ENCODE measurements around the gene BMP7.
"Not testable (repeated sequence)": the region's sequence is repeated elsewhere in the genome, so short reads cannot be mapped to it uniquely, and the experiment has no call there.

The BMP7 gene

DNA sequence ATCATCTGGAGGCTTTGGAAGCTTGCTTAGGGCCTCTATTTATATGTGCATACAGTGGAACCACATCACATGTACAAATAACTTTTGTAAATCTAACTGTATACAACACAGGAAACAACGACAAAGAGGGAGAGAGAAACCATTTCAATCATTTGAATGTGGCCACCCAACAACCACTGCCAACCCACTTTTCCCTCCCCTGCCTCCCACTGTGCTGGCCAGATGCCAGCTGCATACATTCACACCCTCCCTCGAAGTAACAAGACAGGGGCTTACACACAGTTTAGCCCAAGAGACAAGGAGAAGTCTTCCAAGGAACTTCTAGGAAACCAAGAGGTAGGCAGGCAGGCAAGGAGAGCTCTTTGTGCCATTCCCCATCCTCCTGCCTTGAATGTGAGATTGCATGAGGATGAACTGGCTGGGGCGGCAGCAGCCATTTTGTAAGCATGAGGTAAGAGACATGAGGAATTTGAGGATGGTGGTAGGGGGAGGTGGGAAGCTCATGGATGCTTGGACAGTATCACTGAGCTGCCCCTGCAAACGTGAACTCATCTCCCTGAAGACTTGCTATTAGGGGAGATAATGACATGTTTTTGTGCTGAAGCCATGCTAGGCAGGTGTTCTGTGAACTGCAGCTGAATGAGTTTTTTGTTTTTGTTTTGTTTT lies 18.2 kb downstream of the BMP7 start:
- no peak for DNase-seq

DNA sequence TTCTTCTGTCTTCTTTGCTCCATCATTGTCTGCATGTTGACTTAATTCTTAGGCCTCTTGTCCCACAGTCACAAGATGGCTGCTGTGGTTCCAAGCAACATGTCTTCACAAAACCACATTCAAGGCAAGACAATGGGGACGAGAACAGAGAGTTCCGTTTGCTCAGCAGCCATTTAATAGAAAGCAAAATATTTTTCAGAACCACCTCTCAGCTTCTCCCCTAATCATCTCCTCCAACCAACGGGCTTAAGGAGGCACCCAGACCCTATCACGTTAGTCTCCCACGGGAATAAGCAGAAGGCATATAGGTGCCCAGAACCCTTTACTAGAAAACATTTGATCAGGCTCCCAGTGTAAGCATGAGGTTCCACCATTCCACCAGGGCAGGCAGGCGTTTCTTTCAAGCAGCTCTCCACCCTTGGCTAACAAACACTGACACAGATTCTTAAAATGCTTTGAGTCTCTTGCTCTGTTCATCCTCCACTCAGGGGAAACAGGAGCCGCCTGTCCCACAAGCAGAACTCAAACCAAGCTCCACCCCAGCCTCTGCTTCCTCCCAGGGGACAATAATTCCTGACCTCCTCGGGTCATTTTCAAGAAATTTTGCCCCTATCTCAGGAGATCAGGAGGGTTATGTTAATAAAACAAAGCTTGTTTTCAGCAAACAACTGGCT lies 19.0 kb downstream of the BMP7 start:
- DNase-seq: no peak

DNA sequence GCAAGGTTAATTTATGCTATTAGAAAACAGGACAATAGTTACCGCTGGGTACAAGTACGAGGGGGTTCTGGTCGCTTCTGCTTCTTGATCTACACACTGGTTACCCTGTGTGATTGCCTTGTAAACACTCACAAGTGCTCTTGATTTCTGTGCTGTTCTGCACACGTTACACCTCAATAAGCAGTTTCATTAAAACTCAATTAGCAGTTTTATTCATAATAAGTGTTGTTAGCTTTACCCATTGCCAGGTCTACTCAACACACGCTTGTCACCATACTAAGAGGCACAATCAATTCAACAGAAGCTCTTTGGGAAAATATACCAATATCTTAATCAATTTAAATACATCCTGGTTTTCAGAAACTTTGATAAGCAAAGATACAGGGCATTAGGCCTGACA lies 20.4 kb downstream of the BMP7 start:
- no peak for DNase-seq

DNA sequence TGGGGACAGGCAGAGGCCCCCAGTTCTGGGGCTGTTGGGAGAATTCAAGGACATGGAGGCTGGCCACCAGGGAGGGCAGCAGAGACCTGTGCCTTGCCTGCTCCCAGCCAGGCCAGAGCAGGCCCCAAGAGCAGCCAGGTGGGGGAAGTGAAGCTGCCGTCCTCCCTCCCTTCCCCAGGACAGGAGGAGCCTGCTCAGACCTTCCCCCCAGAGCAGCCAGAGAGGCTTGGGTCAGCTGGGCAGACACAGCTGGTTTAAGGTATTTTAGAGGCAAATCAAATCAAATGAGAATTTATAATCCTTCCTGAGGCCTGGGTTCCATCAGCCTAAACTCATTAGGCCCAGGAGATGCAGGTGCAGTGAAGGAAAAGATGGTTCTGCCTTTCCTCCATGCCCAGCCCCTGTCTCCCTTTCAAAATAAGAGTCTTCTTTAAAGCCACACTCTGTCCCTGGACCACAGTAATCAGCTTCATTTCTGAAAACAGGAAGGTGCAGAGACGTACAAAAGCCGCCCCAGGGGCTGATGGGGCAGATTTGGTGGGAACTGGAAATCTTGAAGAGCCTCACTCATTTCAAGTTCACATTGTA lies 21.7 kb downstream of the BMP7 start:
- DNase-seq: no peak

DNA sequence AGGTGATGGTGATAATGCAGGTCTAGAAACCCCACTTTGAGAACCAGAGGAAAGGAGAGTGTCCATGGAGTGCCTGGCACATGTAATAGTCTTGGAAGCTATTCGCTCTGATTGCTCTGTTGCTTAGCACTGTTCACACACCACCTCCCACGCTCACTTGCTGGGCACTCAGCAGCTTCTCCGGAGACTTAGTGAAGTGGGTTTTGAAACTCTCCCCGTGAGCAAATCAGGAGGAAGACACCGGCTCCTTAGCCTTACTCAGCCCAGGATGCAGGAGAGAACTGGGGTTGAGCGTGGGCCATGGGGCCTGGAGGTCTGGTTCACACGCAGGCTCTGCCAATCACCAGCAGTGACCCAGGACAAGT lies 22.2 kb downstream of the BMP7 start:
- no peak for DNase-seq

DNA sequence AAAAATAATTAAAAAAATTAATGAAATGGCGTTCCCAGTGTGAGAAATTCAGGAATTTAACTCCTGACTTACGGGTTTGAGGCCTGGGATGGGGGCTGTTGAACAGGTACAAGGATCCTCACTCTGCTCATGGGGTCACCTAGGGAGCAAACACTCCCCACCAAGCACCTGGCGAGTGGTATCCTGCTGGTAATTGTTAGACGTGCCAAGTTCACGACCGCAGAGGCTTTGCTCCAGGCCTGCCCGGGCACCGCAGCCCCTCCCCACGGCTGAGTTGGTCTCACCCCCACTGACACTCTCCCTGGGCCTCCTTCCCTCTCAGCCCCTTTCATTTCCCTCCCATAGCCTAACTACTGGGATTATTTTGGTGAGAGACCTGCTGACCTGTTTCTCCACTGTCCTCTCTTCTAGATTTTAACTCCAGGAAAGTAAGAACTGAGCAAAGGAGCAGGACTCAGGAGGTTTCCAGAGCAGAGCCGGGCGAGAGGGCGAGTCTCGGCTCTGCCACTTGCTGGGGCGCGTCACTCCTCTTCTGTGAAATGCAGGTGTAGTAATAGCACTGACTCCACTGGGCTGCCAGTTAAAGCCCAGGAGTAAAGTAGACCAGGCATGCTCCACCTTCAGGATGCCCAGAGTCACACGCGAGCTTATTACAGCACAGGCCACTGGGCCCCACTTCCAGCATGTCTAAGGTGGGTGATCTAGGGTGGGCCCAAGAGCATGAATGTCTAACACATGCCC lies 22.8 kb downstream of the BMP7 start:
- DNase-seq: no peak

DNA sequence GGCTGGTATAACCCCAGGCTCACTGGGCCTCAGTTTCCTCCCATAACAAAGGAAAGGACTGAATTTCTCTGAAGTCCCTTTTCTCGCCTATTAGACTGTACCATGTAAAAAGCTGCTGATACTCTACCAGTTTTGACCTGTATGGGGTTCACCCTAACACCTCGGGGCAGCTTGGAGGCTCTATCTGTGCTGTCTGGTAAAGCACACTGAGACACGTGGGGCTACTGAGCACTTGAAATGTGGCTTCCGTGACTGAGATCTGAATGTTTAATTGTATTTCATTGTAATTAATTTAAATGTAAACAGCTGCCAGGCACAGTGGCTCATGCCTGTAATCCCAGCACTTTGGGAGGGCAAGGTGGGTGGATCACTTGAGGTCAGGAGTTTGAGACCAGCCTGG lies 24.0 kb downstream of the BMP7 start:
- no peak for DNase-seq

DNA sequence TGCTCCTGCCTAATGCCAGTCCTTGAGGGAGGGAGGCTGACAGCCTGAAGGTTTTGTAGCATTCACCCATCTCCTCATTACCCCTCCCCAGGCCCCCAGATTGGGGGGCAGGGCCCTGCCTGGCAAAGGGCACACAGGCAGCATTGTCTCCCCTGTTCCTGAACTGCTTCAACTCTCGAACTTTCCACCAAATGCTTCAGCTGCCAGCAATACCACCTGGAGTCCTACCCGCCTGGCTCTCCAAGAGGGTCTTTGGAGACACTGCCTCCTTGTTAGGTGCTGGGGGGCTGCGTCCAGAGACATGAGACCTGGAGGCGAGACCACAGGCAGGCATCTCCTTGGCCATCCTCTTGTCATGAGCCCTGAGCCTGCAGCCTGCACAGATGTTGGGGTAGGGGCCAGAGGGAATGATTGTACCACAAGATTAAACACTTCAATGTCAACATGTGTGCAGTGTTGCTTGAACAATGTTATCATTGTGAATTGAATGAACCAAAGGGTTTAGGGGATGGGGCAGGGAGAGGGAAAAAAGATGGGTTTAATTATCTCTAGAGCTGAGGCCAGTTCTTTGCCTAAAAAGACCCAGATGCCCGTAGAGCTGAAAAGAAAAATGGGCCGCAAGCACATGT lies 25.0 kb downstream of the BMP7 start:
- DNase-seq: no peak

DNA sequence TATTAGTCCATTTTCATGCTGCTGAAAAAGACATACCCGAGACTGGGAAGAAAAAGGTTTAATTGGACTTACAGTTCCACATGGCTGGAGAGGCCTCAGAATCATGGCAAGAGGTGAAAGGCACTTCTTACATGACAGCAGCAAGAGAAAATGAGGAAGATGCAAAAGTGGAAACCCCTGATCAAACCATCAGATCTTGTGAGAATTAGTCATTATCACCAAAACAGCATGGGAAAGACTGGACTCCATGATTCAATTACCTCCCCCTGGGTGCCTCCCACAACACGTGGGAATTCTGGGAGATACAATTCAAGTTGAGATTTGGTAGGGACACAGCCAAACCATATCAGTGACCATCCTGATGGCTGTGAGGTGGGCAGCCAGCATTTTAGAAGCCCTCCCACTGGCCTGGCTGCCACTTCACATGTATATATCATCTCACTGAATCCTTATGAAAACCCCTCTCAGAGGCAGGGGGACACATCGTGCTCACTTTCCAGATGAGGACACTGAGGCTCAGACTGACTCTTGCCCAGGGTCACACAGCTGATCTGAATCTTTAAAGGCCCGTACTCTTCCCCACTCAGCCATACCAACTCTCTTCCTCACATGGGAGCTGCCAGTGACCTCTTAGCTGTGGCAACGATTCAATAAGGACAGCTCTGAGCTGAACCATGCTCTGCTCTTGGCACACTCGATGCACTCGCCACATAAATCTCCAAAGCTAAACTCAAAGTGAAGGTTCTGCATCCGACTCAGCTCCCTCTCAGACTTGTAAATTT lies 25.7 kb downstream of the BMP7 start:
- no peak for DNase-seq

DNA sequence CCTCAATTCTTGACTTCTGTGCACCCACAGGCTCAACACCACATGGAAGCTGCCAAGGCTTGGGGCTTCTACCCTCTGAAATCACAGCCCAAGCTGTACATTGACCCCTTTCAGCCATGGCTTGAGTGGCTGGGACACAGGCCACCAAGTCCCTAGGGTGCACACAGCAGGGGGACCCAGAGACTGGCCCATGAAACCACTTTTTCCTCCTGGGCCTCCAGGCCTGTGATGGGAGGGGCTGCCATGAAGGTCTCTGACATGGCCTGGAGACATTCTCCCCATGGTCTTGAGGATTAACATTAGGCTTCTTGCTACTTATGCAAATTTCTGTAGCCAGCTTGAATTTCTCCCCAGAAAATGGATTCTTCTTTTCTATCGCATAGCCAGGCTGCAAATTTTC lies 26.7 kb downstream of the BMP7 start:
- DNase-seq: not testable (repeated sequence)

DNA sequence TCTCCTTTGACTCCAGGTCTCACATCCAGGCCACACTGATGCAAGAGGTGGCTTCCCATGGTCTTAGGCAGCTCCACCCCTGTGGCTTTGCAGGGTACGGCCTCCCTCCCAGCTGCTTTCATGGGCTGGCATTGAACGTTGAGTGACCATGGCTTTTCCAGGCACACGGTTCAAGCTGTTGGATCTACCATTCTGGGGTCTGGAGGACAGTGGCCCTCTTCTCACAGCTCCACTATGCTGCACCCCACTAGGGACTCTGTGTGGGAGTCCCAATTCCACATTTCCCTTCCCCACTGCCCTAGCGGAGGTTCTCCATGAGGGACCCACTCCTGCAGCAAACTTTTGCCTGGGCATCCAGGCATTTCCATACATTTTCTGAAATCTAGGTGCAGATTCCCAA lies 27.1 kb downstream of the BMP7 start:
- DNase-seq: not testable (repeated sequence)

DNA sequence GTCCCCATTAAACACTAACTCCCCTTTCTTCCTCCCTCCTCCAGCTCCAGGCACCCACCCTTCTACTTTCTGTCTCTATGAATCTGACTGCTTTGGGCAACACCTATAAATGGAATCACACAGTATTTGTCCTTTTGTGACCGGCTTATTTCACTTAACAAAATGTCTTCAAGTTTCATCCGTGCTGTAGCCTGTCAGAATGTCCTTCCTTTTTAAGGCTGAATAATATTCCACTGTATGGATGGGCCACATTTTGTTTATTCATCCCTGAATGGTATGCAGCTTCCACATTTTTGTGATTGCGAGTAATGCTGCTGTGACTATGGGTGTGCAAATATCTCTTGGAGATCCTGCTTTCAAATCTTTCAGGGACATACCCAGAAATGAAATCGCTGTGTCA lies 28.4 kb downstream of the BMP7 start:
- DNase-seq: no peak

DNA sequence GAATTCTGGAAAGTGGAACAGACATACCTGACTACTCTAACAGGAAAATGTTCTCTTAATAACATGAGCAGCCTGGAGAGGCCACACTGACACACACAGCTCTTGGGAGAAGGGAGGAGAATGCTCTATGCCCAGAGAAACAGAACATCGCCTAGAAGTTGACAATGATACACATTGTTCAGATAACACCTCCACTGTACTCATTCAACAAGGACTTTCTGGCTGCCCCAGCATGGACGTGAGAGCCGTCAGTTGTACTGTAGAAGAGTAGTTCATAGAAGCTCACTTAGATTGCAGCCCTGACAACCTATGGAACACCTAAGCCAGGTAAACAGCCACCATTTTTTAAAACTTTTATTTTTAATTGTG lies 28.9 kb downstream of the BMP7 start:
- DNase-seq: no peak

DNA sequence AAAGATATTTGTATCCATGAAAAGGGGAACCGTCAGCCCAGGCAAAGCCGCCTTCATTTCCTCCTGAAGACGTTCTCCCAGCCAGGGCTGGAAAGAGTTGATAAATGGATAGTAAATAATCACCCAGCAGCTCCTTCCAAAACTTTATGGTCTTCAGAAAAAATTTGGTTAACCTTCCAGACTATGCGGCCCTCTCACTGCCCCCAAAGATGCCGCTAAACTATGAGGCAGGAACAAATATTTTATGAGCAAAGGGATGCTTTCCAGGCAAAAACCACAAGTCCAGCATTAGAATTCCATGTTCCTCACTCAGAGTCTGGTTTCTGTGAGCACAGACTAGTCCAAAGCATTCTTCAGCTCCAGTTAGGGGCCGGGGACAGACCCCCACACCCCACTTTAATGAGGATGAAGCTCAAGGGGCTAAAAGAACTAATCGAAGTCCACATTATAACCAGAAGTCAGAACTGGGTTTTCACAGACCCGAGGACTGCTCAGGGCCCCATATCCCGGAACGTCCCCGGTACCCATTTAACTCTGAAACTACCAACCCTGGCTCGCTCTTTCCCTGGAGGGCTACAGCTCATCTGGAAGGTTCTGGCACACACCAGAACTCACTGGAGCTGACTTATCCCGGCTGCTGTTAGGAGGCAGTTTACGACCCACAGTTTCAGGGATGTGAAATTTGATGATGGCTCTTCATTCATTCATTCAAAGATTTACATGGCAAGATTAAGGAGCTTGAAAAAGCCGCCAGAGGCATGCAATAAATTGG lies 29.4 kb downstream of the BMP7 start:
- DNase-seq: no peak

DNA sequence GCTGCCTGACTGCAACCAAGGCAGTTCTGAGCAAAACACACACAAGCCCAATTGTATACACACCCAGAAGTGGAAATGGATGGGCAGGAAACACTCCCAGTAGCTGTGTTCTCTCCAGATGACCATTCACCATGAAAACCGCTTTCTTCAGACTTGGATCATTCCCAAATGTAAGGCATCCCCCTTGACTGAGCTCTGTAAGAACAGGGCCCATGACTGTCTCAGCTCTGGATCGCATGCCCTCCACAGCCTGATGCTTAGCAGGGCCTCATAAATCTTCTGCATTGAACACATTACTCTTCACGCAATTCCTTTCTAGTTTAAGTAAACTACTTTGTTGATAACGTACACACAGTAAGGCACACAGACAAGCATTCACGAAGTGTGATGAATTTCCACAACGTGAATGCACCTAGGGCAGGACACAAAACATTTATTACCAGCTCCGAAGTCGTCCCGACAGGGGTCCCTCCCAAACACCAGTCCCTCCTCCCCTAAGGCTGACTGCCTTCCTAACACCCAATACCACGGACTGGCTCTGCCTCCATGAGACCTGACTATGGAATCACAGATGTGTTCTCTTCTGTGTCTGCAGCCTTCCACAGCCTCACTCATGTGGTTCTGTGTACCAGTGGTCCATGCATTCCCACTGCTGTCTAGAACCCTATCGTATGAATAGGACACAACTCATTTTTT lies 31.7 kb downstream of the BMP7 start:
- DNase-seq: no peak

DNA sequence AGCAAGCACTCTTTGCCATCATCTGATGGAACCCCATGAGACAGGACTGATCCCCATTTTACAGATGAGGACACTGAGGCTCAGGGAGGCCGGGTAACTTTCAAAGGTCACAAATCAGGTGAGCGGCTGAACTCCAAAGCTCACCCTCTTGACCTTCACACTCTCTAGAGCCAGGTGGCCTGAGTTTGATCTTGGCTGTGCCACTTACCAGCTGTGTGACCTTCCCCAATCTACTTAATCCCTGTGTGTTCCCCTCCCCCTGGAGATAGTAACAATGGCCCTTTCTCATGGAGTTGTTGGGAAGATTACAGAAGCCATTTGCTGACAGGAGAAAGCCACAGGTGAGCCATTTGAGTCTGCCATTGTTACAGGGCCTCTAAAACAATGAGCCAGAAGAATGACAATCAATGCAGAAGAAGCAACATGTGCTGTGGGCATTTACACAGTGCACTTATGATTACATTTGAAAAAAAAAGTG lies 34.5 kb downstream of the BMP7 start:
- DNase-seq: no peak

DNA sequence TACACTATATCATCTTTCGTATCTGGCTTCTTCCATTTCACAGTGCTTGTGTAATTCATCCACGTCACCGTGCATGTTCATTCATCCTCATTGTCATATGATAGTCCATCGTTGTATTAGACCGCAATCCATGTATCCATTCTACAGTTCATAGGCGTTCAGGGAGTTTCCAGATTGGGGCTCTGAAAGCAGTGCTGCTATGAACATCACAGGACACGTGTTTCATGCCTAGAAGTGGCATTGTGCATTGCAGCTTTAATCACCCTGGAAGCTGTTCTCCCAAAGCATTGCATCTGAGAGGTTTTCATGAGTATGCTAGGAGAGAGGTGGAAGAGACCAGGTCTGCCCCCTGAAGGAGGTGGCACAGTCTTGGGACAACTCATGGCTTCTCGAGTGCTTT lies 35.3 kb downstream of the BMP7 start:
- no peak for DNase-seq

DNA sequence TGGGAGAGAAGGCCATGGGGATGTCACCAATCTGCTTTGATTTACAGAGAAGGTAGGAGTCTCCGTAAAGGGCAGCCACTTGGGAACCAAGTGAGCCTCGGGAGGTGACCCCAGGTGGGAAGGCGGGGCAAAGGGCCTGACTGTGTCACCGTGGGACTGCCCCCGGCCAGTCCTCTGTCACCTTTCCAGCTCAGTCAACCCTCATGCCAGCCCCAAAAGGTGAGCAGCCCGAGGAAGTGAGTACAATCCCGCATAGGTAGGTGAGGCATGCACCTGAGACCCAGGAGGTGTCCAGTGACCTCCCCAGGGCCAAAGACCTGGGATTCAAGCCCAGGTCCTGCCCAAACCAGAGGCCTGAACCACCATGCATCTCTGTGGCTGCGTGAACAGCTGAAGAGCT lies 36.2 kb downstream of the BMP7 start:
- DNase-seq: no peak

DNA sequence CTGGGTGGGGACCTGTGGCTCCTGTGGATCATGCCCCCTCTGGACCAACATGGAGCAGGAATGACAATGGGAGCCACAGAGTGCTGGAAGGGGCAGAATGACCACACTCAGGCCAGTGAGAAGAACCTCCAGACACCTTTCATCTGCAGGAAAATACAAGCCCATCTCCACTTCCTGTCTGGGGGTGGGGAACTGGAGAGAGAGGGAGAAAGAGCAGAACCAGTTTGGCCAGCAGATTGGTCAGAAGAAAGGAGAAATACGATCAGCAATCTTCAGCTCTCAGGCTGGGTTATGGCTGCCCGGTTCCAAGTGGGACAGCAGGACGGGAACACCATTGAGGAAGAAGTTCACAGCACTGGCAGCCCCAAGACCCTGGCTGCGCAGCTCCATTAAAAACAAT lies 37.0 kb downstream of the BMP7 start:
- DNase-seq: no peak

DNA sequence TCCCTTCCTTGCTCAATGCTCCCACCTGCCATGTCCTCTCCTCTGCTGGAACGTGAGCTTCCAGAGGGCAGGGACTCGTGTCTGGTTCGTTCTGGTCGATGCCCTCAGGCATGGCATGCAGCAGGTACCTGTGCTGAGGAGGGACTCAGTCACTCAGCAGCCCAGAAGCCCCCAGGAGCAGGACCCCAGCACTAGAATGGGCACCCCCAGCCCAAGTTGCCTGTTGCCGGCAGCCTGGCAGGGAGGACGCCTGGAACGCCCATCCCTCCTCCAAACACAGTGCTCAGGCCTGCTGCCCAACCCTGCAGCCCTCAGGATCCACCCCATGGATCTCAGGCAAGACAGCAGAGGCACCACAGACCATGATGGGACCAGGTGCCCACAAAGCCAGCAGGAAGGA lies 40.6 kb downstream of the BMP7 start:
- no peak for DNase-seq

DNA sequence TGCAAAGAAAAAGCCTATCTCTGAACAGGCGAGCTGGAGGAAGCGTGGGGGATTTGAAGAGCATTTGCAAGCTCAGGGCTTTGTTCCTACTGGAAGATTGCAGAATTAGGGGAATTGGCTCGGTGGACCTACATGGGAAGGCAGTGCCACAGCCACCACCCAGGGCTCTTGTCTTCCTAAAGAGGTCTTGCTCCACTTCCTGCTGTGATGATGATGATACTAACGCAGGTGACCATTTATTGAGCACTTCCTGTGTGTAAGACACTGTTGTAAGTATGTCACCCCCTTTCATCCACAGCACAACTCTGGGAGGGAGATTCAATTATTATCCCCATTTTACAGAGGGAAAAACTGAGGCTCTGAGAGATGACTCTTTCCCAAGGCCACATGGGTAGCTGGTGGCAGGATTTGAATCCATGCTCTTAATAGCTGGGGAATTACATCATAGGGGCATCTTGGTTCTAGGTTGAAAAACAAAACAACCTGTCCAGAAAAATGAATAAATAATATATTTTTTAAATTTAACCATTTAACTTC lies 41.2 kb downstream of the BMP7 start:
- DNase-seq: no peak

Measured in activated T-cell treated with anti-CD3 and anti-CD28 coated beads for 4 hours (primary cell).